HG03558 (cell line): ENCODE results near the gene RNF17.

Experiments used
- ATAC-seq: cut with Tn5 transposase; IDR thresholded peaks from one replicate; pipeline ENCODE4 v1.9.1; 2021; ENCODE audit warnings: moderate number of reproducible peaks; ENCODE audit not compliant: unreplicated experiment; ENCODE audit errors: extremely low read depth

The RNF17 gene

DNA sequence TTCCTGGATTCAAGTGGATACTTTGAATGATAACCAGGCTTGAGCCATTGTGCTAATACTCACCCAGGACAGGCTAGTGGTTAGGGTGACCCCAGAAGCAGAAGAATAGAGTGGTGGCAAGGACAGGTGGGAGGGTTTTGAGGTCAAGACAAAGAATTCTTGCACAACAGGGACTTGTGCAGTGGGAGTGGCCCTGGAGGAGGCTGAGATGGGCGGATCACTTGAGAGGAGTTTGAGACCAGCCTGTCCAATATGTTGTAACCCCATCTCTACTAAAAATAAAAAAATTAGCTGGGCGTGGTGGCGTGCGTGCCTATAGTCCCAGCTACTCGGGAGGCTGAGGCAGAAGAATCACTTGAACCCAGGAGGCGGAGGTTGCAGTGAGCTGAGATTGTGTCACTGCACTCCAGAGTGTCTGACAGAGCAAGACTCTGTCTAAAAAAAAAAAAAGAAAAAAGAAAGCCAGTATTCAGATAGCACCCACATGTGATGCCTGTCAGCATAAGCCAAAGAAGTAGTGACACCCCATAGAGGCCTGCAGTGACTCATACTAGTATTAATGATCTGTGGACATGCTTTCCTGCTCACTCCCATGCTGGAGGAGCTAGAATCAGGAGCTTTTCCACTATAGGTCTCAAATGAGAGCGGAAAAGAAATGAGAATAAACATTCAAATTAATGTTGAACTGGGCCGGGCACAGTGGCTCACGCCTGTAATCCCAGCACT lies 78.7 kb downstream of the RNF17 start:
- no peak for ATAC-seq

DNA sequence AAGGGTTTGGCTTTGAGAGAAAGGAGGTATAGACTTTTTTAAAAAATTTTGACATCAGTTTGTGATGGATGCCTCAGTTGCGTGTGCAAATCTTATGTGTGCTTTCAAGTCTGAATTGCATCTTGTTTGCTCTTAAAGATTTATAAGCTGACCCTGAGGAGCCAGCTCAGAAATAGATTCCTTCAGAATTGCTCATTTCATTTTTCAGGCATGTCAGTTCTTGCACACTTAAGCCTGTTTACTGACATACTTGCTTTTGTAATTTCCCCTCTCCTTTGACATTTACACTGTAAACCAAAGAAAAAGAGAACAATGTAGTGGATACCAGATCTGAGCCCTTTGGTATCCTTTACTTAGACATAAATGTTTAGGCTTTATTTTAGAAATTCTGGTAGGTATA lies 87.6 kb downstream of the RNF17 start:
- no peak for ATAC-seq

DNA sequence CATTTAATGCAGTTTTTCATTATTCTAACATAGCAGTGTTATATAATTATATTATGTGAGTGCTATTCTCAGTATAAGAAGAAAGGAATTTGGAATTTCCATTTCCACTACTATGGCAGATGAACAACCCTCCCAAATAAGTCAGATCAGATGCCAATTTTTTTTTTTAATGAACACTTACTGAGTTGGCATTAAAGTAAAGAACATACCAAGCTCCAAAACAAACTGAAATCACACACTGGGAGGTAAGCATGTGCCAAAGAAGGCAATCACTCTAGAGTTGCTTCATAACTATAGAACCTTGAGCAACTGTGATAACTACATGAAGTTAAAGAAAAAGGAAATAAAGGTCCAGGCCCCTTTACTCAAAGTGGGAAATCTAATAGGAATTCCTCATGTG lies 90.3 kb downstream of the RNF17 start:
- ATAC-seq, result no peak

DNA sequence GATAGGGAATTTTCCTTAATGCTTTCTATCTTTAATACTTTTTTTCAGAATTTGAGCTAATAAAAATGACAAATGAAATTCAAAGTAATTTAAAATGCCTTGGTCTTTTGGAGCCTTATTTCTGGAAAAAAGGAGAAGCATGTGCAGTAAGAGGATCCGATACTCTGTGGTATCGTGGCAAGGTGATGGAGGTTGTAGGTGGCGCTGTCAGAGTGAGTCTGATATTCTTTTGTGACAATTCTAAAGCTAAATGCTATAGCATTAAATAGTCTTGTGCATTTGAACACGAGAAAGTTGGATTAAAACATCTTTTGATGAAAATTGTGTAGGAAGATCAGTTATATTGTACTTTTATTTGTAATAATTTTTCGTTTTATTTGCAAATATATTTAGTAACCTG lies 95.0 kb downstream of the RNF17 start:
- no peak for ATAC-seq

DNA sequence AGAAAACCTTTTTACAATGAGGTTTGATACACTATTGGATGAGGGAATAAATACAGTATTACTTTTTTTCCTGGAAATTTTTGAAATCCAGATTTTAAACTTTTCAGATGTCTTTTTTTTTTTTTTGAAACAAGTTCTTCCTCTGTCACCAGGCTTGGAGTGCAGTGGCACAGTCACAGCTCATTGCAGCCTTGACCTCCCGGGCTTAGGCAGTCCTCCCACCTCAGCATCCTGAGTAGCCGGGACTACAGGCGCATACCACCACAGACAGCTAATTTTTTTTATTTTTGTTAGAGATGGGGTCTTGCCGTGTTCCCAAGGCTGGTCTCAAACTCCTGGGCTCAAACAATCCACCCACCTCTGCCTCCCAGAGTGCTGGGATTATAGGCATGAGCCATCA lies 96.8 kb downstream of the RNF17 start:
- ATAC-seq, result no peak

DNA sequence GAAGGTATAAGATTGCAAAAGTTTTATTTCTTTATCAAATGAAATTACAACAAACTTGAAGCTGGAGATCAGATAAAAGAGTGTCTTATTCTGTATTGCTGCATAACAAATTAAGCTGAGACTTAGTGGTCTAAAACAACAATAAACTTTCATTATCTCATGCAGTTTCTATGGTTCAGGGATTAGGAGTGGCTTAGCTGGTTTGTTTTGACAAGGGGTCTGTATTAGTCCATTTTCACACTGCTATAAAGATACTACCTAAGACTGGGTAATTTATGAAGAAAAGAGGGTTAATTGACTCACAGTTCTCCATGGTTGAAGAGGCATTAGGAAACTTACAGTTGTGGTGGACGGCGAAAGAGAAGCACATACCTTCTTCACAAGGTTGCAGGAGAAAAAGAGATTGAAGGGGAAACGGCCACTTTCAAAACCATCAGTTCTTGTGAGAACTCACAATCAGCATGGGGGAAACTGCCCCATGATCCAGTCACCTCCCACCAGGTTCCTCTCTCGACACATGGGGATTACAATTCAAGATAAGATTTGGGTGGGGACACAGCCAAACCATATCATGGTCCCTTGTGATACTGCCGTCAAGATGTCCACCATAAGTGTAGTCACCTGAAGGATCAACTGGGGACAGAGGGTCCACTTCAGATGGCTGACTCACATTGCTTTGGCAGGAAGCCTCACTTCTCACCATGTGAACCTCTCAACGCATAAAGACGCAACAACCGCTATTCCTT lies 97.8 kb downstream of the RNF17 start:
- no peak for ATAC-seq

DNA sequence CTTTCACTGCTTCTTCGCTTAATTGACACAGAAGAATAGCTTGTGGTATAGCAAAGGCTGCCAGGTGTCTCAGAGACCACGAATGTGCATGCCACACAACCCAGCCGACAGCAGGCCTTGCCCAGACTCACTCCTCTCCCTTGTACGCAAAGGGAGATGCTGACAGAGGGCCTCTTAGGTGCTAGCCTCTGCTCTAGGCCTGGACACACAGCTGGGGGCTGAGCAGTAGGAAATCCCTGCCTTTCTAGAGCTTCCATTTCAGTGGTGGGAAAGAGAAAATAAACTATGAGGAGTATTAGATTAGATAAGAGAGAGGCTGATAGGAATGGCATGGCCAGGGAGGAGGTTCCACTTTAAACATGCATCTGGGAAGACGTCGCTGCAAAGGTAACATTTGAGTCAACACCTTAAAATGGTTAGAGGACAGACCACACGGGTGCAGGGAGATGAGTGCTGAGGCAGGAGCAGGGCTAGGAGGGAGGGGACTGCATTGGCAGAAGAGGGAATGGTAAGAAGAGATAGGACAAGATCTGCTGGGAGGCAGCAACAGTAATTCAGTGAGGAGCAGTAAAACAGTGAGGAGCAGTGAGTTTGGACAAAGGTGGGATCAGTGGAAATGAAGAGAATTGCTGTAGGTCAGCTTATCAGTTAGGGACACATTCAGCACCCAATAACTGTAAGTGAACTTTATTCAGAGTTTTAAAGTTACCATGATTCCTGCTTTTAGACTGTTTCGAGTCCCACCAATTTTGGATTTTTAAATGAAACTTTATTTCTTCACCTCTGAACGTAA lies 100.0 kb downstream of the RNF17 start:
- no peak for ATAC-seq

DNA sequence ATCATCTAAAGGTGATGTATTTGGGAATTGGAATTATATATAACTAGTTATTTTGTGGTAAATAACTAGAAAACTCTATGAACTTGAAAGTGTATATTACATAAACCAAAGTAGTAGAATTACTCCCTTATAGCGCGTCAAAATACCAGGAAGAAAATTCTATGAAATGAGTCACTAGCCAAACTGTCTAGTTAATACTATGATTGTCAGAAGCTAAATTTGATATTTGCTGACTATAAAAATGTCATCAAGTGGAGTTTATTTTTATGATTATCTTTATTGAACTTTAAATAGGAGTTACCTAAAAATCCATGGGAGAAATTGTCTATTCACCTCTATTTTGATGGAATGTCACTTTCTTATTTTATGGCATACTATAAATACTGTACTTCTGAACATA lies 100.6 kb downstream of the RNF17 start:
- no peak for ATAC-seq

DNA sequence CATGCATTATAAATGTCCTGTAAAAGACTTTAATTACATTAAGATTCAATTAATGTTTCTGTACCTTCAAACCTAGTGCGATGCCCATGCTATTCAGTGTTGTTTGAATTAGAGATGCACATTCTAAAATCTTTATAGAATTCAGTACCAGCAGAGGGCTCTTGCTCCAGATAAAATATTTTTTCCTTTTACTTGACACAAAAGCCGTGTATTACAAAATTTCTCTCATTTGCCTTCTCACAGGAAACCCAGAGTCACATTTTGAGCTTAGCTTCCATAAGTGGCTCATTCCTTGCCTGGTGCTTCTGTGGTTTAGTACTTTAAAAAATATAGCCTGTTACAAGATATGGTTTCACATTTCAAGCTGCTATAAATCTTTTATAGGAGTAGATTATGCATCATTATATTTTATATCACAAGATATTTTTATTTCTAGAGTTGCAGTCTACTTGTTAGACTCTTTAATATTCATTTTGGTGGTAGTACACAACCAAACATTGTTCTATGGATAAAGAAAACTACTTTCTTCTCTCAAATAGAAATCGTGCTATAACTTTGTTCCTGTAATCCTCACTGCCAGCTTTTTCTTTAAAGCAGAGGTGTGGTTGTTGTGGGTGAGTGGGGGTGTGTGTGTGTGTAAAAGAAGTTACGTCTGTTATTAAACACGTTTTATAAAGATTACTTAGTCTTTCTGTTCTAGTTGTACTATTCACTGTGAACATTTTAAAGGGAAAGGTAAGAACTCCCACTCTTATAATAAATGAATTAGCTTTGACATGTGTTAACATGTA lies 101.4 kb downstream of the RNF17 start:
- no peak for ATAC-seq

DNA sequence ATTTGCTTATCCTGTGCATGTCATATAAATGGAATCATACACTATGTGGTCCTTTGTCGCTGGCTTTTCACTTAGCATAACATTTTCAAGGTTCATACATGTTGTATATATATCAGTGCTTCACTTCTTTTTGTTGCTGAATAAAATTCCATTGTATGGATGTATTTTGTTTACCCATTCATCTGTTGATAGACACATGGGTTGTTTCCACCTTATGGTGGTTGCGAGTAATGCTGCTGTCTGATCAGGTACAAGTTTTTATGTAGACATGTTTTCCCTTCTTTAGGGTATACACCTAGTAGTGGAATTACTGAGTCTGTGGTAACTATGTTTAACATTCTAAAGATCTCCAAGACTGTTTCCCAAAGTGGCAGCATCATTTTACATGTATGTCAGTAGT lies 102.5 kb downstream of the RNF17 start:
- ATAC-seq, result no peak

DNA sequence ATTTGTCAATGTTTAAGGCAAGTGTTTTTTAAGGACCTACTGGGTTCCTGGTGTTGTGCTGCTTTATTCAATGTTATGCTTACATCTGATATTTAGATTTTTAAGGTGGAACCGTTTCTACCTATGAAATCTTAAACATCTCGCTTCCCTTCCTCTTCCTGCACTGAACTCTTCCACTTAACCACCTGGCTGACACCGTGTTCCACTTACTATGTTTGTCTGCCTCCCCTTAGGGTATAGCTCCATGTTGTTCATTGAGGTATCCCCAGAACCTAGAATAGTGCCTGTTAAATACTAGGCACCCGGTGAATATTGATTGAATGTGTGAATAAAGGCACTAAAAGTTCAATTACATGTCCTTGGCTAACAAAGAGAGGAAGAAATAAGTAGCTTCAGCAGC lies 104.9 kb downstream of the RNF17 start:
- ATAC-seq, result no peak

DNA sequence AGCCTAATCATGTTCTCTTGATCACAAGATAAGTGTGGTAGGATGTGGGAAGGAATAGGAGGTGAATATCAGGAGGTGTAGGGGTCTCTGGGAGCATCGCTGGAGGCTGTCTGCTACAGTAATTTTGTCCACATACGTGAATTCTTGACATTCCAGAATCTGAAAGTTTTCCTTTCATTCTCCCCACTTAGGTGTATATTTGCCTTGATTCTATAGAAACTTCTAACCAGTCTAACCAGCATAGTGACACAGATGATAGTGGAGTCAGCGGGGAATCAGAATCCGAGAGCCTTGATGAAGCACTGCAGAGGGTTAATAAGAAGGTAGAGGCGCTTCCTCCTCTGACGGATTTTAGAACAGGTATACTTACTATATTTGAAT lies 106.4 kb downstream of the RNF17 start:
- no peak for ATAC-seq

DNA sequence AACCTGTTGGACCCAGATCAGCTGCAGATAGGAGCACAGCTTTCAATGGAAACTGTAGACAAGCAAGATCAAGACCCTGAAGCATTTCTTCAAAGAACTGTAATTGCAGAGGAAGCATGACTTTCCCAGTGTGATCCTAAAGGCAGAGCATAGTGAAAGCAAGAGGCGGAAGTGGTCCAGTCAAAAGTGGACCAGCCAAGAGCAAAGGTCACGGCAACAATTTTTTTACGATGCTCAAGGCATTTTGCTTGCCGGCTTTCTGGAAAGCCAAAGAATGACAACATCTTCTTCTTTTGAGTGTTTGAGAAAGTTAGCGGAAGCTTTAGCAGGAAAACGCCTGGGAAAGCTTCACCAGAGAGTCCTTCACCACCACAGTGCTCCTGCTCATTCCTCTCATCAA lies 111.6 kb downstream of the RNF17 start:
- ATAC-seq, result no peak

DNA sequence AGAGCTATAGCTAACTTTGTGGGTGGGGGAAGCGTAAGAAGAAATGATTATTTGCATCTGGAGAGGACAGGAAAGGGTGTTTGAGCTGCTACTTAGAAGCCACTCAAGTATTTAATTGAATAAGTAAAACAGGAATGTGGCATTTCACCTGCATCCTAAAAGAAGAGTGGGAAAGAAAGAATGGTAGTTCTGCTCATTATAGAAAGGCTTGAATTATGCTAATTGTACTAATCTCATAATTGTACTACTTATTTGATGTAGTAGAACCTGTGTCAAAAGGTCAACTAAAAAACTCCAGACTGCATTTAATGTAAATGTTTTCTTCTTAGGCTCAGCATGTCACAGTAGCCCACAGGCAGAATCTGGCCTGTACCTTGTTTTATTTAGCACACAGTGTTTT lies 113.6 kb downstream of the RNF17 start:
- no peak for ATAC-seq

DNA sequence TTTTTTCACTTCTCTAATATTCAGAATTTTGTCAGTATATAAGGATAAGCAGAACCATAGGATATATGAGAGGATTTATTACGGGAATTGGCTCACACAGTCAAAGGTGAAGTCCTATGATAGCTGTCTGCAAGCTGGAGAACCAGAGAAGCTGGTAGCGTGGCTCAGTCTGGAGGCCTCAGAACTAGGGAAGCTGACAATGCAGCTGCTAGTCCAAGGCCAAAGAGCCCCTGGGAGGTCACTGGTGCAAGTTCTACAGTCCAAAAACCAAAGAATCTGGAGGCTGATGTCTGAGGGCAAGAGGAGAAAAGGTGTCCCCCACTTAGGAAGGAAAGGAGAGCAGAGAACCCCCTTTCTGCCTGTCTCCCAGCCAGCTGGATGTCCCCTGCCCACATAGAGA lies 114.4 kb downstream of the RNF17 start:
- no peak for ATAC-seq

DNA sequence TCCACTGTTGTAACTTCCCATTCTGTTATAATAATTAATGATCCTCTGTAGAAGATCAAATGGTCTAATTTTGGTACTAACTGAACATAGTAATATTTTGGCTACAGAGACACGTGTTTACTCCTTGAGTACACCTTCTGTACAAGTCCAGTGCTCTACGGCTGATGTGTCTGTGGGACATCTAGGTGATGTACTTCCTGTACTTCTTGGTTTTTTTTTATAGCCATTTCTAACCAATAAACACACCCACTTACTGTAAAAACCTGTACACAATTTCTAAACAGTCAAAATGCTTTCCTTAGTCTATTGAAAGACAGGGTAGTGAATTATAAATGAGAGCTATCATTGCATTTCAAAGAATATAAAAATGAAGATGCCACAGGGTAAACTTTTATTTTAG lies 118.7 kb downstream of the RNF17 start:
- no peak for ATAC-seq

DNA sequence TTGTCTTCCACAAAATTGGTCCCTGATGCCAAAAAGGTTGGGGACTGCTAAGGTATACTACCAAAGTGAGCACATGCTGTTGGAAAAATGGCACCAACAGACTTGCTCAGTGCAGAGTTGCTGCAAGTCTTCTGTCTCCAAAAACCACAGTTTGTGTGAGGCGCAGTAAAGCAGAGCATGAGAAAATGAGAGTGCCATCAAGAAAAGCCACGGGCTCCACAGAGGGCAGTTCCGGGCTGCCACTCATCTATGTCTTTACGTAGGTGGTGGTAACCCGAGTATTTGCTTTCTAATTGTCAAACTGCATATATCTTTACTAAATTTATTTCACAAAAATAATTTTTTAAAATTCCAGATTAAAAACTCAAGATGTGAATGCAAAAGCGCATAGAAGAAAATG lies 123.8 kb downstream of the RNF17 start:
- ATAC-seq, result no peak

DNA sequence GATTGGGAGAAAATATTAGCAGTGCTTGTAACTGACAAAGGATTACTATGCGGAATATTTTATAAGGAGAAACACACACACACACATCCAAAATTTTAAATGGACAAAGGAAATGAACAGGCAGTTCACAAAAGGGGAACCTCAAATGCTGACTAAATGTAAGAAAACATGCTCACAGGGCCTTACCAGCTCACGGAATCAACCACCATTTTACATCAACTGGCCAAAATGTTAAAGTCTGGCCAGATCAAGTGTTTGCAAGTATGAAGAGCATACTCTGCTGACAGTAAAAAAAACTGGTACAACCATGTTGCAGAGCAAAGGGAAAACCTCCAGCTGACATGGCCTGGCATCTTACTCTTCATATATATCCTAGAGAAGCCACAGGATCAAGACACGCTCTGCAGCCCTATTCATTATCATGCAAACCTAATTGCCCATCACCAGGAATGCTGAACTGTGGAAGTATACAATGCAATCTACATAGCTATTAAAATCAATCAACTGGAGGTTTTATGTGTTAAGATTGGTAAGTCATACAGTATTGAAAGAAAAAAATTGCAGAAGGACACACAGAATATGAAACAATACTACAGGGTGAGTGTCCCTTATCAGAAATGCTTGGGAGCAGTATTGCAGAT lies 124.4 kb downstream of the RNF17 start:
- no peak for ATAC-seq

DNA sequence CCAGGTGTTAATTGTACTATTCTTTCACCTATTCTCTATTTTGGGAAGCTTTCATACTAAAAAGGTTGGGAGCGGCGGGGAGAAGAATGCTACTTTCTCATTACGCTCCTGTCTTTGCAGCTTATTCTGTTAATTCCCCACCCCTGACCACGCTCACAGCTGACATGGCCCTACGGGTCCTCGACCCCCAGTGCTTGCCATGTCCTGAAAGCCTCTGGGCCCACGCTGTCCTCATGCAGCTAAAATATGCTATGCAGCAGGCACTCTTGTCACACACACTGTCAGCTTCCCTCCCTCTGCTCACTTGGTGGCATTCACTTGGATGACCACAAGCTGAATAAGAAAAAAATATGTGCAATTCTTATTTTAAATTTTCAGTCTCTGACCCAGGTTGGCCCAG lies 126.3 kb downstream of the RNF17 start:
- ATAC-seq, result no peak

DNA sequence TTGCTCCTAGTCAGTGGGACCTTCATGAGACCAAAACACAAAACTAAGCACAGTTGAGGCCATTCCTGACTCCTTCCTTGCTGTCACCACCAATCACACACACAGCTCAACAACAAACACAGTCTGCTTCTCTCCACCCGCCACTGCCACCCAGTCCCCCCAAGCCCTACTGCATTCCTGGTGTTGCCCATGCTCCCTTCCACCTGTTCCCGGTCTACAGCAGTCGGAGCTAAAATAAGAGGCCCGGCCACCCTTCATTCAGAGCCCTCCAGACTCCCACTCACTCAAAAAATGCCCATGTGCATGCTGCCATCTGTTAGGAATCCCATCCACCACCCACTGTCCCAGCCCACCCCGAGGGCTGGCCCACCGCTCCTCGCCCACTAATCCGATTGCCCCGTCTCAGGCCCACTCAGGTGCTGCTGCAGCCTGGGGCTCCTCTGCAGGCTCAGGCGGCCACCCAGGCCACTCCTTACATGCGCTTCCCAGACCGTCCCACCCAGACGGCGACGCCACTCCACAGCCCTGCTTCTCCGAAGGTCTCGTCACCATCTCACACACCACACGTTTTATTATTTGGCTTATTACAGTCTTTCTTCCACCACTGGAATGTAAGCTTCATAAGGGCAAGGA lies 127.6 kb downstream of the RNF17 start:
- no peak for ATAC-seq
